ELR (cell line): Measurements from ENCODE around the gene CDK17.
A peak's percentile ranks its signal among the peaks of the same experiment; 100 is the strongest.

ENCODE experiments used
- DNase-seq: peaks from one replicate; pipeline ENCODE4 v3.0.0-alpha.2; 2015; ENCODE audit warnings: low read depth

The CDK17 gene

GRCh38 chr12:96237465-96238077, 162.7 kb downstream of the CDK17 start:
- DNase-seq, result peak; percentile 94

- no peak for DNase-seq
Observed at GRCh38 chr12:96237035-96237434, 163.2 kb downstream of the CDK17 start.

DNA sequence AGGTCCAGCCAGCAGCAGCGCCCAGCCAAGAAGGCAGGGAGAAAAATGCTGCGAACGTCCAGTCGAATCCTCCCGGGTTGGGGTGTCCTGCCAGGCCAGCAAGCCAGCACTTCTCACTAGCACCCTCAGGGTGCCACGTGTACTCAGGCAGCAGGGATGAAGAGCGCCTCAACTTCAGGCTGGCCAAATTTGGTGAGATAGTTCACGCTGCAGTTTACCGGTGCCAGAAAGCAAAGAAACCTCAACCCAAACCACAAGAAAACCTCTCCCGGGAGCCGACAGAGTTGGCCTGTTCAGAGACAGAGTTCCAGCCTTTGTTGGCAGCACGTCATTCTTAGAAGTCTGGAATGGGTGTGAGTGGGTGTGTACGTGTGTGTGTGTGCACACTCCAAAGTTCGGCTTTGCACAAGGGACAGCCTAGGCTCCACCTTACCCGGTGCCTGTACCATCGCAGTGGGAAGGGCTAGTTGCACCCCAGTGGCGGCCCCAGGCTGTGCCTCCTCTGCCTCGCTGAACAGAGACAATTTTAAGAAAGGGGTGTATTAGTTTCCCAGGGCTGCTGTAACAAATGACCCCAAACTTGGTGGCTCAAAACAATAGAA, 163.9 kb downstream of the CDK17 start:
- no peak for DNase-seq

DNA sequence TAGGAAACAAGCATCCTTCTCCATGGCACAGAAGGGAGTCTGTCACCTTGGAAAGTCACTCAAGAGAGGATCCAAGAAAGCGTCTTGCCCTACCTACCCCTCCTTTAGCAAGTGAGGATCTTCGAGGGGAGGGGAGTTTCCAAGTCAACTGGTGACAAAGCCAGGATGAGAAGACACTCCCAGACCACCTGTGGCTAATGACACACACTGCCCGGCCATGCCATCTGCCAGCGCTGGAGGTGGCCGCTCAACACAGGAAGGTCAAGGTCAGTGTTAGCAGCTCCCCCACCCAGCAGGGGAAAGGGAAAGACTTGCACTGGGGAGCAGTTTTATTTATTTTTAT, 164.8 kb downstream of the CDK17 start:
- DNase-seq, result no peak

DNA sequence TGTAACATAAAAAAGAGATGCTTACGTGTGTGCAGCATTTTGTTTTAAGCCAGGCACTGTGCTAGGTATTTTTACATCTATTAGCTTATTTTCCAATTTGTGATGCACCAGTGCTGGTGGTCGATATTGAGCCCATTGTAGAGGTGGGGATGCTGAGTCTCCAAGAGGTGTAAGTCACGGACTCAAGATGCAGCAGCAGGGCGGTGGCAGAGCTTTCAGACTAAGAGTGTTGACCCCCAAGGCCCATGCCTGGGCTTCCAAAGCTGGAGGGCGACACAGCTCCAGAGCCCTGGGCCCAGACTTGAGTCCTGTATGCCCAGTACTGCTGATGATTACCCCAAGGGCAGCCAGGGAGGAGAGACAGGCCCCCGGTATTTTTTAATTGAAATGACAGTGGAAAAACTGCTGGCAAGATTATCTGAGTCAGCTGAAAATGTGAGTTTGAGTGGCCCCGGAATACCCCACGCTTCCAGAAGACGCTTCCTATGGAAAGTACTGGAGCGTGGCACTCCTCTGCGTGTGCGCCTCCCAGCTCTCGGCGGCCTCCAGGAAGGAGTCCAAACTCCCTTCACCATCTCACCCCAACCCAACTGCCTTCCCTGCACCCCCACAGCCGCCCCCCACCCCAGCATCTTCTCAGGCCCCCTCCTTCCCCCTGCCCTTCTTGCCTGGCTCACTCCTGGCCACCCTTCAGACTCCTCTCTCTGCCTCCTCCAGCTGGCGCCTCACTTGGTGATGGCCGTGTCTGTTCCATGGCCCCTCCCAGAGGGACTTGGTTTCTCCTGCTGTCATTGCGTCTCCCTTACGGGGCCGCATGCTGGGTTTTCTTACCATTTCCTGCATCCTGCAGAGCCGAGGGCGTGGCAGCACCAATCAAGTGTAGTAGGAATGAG, 165.4 kb downstream of the CDK17 start:
- no peak for DNase-seq

GRCh38 chr12:96233939-96234461, 166.2 kb downstream of the CDK17 start:
- no peak for DNase-seq

DNA sequence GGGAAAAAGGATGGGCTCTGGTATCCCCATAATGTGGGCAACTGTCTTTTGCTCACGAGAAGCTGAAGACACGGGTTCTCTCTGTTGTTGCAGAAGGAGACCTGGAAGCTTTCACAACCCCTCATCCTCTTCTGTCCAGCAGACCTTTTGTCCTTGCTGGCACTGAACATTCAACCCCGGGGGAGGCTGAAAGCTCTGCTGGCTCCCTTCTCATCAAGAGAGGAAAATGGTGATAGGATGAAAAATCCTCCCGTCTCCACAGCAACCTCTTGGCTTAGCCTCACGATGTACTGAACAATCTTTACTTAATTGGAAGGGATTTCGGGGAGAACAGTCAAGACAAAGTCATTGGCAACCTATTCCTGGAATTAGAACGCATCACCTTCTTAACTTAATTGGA, 167.1 kb downstream of the CDK17 start:
- DNase-seq, result no peak

DNA sequence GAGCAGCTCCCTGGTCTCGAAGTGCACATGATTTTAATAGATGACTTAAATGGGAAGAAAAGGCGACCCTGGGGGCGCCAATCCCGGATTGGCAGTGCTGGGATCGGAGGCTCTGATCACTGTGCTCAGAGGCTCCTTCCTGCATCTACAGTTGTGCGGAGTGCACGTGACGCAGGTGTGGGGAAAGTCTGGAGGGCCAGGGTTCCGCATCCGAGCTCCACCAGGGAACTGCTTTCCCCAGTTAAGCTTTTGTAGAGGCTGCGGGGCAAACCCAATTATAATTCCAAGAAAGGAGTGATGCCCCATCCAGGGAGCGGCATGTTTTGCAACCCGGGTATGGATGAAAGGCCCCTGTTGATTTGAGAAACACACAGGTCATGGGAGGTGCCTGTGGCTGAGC, 169.6 kb downstream of the CDK17 start:
- DNase-seq, result no peak

GRCh38 chr12:96228566-96229248, 171.5 kb downstream of the CDK17 start:
- no peak for DNase-seq
